HTR-8/SVneo (cell line): ENCODE measurements around the gene RBM38.
A peak's percentile ranks its signal among the peaks of the same experiment; 100 is the strongest.

Source experiments
- DNase-seq: peaks from one replicate; pipeline ENCODE4 v3.0.0; 2011; ENCODE audit warnings: low spot score, mixed read lengths; ENCODE audit not compliant: insufficient read length
- FAIRE-seq: peaks from 2 replicates; lab custom pipeline; 2011; peaks lifted over from hg19 to GRCh38; lab: Jason Lieb, UNC

The RBM38 gene

DNA sequence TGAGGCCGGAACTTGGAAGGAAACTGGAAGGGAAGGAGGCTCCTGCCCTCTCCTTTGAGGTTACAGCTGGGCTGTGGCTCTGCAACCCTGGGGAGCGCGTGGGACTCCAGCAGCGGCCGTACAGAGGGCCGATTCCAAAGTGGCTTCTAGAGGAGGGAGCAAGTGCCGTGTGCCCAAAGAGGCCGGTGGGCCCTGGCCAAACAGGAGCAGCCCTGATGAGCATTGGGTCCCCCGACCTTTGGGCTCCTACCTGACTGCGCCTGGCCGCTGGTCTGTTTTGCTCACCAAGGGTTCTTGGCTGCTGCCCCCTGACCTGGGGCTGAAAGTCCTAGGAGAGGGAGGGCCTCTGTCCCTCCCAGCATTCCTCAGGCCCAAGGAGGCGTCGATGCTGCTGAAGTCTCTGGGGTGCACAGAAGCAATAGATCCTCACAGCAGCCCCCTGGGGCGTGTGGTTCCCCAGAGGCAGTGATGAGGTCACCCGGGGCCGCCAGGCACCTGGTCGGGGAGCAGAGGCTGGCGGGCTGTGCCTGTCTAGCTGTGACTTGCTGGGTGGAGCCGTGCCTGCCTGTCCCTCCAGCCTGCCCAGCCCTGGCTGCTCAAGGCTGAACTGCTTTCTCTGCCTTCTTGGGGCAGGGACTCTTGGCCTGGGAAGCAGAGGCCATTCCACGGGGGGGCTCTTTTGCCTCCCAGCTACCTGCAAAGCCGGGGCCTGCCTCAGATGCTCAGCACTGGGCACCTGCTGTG, 9.8 kb downstream of the RBM38 start:
- FAIRE-seq (peak; percentile 78), DNase-seq (no peak)

DNA sequence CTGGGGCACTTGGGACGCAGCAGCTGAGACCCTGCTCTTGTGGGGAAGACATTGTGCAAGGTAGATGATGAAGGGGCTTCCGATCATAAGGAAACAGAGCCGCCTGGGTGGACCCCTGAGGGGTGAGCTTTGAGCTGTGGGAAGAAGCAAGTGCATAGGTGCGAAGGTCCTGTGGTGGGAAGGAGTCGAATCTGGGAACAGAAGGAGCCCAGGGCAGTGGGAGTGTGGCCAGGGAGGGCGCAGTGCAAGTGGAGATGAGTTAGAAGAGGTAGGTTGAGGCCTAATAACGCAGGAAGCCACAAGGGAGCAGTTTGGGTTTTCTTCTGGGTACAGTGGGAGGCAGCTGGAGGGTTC, 10.3 kb downstream of the RBM38 start:
- DNase-seq (no peak), FAIRE-seq (no peak)

DNA sequence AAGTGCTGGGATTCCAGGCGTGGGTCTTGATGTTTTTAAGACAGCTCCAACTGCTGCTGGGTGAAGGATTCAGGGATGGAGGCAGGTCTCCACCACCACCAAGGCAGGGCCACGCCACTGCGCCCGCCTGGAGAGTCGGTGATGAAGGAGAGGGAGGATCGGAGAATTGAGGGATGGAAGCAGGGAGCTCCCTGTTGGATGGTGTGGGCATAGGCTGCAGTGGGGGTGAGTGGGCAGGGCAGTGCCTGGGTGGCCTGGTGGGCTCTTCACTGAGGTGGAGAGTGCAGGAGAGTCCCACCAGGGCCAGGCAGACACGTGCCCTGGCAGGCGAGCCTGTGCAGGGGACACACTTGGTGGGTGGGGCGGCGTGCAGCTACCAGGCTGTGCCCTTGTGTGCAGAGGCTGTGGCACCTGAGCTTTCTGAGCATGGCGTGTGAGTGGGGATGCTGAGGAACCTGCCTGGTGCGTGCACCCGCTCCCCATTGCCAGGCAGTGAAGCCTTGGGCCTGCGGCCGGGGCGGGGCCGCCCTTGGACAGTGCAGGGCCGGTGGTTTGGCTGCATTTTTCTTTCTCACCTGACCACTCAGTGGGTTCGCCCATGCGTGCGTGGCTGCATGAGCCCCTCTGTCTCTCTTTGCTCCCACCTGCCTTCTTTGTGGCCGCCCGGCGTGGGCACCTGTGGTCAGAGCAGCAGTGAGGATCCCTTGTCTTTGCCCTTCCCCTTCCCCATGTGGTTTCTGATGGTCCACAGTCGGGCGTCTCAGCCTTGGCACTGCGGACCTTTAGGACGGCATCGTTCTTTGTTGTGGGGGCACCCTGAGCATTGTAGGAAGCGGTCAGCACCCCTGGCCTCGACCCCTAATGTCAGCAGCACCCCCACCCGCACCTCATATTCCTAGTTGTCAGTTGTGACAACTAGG, 11.3 kb downstream of the RBM38 start:
- DNase-seq = no peak
- FAIRE-seq = peak; percentile 72

DNA sequence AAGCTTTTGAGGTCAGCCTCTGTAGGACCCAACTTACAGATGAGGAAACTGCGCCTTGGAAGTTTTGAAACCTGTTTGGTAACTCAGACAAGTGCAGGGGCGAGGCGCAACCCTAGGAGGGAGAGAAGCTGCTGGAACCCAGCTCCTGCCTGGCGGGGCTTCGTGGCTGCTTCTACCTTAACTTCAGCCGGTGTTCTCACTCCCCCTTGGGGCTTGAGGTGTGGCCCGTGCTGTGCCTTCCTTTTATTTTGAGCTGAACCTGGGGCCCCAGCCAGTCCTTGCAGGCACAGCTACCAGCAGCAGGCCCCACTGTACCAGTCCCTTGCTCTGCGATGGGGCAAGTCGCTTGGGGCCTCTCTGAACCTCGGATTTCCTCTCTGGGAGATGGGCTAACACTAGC, 12.0 kb downstream of the RBM38 start:
- FAIRE-seq (no peak), DNase-seq (no peak)

DNA sequence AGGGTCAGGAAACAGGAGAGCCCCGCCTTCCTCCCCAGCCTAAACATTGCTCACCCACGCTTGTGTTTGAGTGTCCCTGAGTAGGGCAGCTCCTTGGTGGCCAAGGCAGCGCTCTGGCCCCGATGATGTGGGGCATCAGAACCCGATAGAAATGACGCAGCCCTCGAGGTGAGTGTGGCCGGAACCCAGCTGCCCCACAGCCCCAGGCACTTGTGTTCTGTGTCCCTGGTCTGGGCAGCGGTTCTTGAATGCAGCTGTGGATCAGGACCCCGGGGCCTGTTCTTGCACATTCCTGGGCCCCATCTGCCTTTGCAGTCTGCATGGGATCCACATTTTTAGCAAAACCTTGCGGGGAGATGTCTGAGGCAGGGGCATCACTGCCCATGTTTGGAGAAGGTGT, 12.8 kb downstream of the RBM38 start:
- FAIRE-seq = peak; percentile 28
- DNase-seq = no peak

DNA sequence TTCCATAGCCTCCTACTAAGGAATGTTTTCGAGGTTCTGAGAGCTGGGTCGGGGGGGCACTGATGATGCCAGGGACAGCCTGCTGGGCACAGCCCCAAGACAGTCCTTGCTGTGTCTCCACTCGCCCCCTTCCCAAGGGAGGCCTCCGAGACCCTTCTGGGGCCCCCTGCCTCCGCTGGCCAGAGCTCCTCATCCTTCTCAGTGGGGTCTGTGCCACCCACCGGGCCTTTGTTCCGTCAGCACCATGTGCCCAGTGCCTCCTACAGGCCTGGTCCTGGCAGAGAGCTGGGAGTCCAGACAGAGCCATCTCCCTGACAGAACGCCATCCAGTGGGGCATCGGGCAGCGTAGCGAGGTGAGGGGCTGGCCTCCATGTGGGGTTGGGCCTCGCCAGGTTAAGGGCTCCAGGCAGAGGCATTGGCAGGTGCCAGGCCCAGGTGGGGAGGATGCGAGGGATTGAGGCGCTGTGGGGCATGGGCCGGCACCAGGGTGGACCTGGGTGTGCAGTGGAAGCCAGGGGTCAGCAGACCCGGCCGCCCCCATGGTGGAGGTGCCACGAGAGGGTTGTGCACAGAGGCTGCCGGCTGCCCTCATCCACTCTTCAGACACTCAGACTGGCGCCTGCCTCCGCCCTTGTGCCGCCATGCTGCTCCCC, 13.3 kb downstream of the RBM38 start:
- no peak for DNase-seq

DNA sequence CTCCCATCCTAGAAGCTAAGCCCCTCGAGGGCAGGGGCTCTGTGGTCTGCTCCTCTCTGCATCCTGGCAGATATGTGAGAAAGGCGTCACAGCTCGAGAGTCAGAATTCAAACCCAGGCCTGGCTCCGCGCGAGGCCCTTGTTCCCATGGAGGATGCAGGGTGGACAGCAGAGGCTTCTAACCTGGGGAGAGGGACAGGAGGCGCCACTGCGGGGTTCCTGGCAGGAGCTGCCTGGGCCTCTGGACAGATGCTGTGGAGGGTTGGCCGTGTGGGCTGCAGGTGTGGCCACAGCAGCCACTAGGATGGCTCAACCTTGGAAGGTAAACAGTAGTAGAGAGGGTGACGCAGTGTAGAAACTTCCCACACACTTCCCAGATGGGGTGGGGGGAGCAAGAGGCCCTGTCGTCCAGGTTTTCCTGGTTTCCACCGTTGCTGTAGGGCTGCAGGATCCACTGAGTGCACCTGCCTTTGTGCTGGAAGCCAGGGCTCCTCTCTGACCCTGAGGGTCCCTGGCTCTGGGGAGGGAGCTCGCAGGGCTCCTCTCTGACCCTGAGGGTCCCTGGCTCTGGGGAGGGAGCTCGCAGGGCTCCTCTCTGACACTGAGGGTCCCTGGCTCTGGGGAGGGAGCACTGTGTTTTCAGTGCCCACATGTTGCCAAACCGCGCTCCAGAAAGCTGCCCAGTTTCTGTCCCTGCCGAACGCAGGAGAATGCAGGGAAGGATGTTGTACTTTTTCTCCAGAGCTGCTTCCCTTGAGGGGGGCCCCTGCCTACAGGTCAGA, 14.2 kb downstream of the RBM38 start:
- DNase-seq (no peak), FAIRE-seq (peak; percentile 60)

More for the DNA sequence above, 13.3 kb downstream of the RBM38 start:
- FAIRE-seq = no peak

DNA sequence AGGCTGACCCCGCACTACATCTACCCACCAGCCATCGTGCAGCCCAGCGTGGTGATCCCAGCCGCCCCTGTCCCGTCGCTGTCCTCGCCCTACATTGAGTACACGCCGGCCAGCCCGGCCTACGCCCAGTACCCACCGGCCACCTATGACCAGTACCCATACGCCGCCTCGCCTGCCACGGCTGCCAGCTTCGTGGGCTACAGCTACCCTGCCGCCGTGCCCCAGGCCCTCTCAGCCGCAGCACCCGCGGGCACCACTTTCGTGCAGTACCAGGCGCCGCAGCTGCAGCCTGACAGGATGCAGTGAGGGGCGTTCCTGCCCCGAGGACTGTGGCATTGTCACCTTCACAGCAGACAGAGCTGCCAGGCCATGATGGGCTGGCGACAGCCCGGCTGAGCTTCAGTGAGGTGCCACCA, 16.4 kb downstream of the RBM38 start:
- DNase-seq = no peak
- FAIRE-seq = peak; percentile 85

DNA sequence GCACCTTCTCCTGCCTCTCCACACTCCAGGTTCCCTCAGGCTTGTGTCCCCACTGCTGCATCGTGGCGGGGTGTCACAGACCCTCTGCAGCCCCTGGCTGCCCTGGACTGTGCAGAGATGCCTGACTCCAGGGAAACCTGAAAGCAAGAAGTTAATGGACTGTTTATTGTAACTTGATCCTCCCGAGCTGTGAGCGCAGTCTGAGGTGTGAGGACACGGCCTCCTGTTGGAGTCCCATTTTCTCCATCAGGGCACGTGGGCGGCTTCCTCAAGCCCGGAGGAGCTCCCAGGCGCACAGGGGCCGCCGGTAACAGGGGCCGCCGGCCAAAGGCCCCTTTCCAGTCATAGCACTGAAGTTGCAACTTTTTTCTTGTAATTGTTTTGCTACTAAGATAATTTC, 16.9 kb downstream of the RBM38 start:
- DNase-seq (no peak), FAIRE-seq (peak; percentile 63)

DNA sequence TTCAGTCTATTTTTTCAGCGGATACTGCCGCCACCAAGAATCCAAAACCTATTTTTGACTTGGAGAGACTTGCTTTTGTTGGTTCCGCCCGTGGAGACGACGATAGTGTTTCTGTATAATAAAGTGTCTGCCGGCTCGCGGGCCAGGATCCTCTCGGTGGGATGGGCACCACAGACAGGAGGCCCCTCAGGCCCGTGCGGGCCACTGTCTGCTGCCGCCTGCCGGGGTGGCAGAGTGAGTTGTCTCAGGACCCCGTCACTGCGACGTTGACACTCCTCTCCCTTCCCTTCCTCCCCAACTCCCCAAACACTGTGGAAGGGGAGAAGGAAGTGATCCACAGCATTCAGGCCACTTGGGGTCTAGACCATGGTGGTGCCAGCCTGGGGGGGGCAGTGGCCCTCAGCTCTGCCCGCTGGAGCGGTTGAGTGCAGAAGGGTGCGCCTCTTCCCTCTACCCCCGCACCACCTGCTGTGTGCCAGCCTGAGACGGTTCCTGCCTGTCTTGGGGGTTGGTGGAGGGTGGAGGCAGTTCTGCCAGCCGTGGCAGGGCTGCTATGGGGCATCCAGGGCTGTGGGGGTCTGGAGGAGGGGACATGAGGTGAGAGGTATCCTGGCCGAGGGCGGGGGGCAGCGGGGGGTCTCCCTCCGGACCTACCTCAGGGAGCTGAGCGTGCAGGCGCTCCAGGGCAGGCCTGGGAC, 17.5 kb downstream of the RBM38 start:
- FAIRE-seq (peak; percentile 48), DNase-seq (no peak)

DNA sequence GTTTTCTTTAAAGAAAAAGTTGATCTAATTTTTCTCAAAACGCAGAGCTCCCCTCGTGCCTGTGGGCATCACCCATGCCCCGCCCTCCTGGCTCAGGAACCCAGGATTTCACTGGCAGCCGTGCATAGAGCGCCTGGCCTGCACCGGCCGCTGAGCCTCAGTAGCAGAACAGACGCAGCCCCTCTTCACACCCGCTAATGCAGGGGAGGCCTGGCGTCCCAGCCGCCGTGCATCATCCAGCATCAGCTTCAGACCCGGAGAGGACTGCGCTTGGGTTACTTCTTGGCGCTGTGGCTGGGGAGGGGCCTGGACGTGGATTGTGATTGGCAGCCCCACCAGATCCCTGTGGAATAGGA, 18.1 kb downstream of the RBM38 start:
- no peak for DNase-seq
- FAIRE-seq = peak; percentile 40

DNA sequence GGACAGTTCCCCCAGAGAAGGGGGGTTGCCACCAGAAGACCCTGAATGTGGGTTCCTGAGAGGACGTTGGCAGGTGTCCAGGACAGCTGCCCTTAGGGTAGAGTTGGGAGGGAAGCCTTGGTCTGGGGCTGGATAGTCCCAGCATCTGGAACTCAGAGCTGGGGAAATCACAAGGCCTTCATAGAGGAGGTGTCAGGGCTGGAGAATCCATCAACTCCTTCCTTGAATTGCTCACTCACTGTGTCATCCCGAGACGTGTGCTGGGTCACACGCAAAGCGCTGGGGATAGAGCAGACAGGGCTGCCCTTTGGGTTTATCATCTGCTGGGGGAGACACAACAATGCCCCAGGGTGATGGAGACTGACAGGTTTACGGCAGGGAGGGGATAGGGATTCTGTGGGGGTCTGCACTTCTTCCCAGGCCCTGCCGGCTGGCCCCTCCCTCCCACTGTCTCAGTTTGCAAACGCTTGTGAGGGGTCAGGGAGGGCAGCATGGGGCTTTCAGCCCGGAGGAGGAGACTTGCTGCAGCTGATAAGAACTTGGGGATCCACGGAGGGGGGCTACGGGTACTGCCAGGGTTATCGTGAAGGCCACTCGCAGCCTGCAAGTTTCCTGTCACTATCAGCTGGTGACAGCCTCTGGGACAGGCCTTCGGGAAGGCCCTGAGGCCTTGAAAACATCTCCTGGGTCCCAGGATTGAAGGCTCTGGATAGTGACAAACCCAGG, 18.6 kb downstream of the RBM38 start:
- peak; percentile 86 for FAIRE-seq
- no peak for DNase-seq

DNA sequence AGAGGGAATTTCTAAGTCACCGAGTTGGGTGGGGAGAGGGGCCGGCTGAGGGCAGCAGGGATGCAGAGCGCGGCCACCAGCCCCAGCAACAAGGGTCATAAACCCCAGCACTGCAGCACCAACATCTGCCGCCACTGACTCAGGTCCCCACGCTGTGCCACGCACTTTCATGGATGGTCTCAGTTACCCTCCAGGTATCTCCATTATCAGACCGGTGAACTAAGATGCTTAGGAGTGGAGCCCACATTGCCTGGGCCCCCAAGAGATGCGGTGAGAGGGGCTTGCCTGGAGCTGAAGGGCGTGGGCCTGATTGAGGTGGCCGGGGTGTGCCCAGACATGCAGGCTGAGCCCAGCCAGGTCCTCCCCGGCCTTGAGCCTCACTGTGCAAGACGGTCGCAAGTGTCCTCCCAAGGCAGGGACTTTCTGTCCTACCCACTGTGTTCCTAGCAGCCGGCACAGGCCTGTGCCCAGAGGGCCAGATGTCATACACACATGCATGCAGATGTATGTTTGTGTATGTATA, 19.3 kb downstream of the RBM38 start:
- DNase-seq = no peak
- FAIRE-seq = no peak

DNA sequence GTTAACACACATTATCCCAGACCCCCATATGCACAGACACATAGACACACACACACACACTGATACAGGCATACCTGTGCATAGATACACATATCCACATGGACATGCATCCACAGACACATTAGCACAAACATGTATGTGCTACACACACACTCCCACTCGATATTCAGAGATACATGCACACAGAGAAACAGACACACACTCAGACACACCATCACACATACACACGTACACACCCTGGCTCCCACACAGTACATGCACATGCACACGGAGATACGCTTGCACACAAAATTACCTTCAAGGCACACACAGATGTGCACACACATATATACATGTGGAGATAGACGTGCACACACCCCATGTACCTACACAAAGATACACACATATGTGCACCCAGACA, 19.7 kb downstream of the RBM38 start:
- DNase-seq (no peak), FAIRE-seq (peak; percentile 100)

DNA sequence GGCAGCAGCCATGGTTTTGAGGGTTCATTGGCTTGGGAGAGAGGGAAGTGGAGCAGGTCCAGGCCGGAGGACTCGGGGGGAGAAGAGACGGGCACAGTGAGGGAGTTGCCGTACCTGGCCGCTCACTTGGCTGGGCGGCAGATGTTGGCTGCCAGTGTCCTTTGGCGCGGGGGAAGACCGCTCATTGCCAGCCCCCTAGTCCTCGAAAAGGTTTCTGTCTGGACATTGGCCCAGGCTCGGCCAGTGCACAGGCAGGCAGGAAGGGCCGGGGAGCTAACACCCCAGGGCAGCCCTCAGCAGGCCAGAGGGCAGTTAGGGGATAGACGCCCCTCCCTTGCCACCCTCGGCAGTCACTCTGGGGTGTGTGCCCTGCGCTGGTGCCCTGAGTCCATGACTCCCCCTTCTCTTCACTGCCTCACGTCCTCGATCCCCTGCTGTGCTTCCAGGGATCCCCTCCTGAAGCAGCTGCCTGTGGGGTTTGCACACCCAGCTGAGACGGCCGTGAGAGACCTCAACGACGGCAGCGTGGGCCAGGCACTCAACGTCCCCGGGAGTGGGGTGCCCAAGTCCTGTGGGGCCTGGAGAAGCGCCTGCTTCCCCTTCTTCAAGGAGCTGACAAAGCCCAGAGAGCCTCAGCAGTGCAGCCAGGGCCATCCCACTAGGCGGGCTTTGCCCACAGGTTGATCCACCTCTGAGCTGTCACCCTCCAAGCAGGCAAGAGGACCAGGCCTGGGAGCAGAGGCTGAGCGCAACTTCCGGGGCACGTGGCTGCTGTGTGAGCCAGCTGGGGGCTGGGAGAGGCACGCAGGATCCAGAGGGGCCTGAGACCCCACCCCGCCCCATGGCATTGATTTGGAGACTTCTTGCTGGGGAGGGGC, 20.4 kb downstream of the RBM38 start:
- FAIRE-seq (peak; percentile 13), DNase-seq (no peak)

DNA sequence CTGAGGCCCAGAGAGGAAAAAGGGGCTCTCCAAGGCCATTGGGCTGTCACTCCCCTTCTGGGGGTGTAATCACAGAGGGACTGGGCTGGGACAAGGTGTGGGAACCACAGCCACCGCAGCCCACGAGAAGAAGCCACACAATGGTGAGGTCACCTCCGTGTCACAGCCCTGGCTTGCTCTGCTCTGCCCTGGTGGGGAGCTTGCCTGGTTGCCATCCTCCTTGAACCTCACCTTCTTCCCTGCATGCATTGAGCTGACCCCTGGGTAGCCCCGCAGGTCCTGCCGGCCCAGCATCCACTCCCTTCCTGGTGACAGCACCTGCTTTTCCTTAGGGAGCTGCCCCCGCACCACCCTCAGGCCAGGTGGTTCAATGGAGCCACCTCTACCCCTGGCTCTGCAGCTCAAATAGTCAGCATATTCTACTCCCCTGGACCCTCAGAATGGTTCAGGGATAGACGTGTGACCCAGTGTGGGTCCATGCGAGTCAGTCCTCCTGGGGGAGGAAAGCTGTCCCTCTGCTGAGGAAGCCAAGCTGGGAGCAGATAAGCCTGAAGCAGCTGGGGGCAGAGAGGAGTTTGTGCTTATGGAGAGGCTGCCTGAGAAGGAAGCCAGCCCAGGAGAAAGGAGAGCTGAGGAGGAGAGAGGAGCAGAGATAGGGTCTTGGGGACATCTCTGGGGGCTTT, 21.3 kb downstream of the RBM38 start:
- no peak for DNase-seq
- FAIRE-seq = peak; percentile 94

DNA sequence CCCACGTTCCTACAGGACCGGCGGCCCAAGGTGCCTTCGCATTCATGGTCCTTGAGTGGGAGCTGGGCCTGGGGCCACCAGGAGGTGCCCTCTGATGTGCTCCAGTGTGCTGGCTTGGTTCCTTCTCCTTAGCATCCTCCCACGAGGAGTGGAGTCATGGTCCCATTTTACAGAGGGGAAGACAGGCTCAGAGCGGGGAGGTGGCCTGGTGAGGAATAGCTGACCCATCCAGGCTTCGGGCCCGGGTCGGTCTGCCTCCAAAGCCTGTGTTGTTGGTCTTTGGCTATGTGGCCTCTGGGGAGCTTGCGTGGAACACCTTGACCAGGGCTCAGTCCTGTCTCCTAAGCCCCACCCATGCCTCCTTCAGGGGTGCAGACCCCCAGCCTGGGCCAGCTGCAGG, 22.8 kb downstream of the RBM38 start:
- no peak for FAIRE-seq
- no peak for DNase-seq
